GM12892 (cell line): ENCODE measurements around the gene CMIP.

Experiments used
- DNase-seq: peaks from one replicate; pipeline ENCODE4 v3.0.0; 2011; ENCODE audit not compliant: insufficient read length
- FAIRE-seq: peaks from 2 replicates; lab custom pipeline; 2011; peaks lifted over from hg19 to GRCh38; lab: Jason Lieb, UNC
- POLR2A ChIP-seq: IDR thresholded peaks from 2 replicates; pipeline ENCODE4 v1.6.1; 2011; ENCODE audit warnings: low read depth, low read length, control low read depth
- POLR2AphosphoS5 ChIP-seq: IDR thresholded peaks from 2 replicates; pipeline ENCODE4 v1.6.1; 2011; ENCODE audit warnings: low read depth, low read length, control low read depth
- TAF1 ChIP-seq: IDR thresholded peaks from 2 replicates; pipeline ENCODE4 v1.6.1; 2011; ENCODE audit warnings: low read depth, mild to moderate bottlenecking, control low read depth, low read length, borderline replicate concordance

The CMIP gene

DNA sequence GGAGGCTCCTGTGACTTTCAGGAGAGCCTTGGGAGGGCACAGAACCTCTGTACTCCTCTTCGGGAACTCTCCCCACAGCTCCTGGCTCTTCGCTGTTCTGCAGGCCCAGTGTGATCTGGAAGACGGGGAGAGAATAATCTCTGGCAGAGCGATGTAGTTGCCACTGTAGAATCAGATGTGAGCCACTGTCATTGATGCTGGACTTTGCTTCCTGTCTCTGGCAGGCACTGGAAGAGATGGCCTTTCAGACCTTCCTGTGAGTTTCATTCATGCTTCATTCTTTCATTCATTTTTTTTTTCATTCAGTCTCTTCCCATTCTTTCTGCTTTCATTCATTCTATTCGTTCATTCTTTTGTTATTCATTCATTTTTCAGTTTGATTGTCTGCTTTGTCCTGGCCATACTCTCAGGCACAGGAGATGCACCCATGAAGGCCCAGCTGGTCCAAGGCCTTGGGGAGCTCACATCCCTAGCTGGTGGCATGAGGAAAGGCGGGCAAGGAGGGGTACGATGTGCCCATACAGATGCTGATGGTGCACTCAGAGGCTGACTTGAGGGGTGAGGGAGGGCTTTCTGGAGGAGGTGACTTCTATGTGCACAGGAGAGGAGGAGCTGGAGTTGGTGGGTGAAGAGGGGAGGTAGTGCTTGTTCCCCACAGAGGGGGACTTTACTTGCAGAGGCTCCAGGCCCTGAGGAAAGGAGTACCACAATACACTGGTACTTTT lies 44.2 kb downstream of the CMIP start:
- FAIRE-seq = no peak
- TF ChIP-seq TAF1 (no peak), POLR2A (no peak), POLR2AphosphoS5 (no peak)

GRCh38 chr16:81489547-81490267 lies 45.1 kb downstream of the CMIP start:
- TF ChIP-seq POLR2AphosphoS5 (no peak), TAF1 (no peak), POLR2A (no peak)
- no peak for DNase-seq
- FAIRE-seq = no peak

More for the DNA sequence above, 44.2 kb downstream of the CMIP start:
- DNase-seq = no peak

DNA sequence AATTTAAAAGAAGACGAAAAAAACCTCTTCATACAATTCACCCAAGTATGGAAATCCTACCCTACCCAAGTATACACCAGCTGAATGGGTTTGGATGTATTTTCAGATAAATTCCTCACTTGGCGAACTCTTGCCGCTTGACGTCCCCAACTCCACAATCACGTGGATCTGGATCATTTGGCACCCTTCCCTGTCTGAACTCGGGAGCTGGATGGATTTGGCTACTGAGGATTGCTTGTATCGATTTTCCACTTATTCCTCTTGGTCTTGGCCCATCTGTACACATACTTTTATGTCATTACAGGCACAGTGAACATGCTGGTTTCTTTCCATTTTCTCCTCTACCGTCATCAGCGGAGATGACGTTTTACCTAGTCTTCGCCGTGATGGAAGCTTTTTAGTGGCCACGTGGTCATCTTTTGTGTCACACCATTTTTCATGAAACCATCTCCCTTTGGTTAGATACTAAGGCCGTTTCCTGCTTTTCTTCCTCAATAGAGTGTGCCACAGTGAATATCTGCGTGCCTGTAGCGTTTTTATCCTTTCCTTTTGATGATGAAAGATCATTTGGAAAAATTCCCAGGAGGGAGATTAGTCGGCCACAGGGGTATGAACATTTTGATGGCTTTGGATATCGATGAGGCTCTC lies 47.1 kb downstream of the CMIP start:
- no peak for TF ChIP-seq POLR2AphosphoS5
- TF ChIP-seq TAF1 = no peak
- TF ChIP-seq POLR2A = no peak
- no peak for FAIRE-seq

GRCh38 chr16:81492311-81492761 lies 47.7 kb downstream of the CMIP start:
- no peak for TF ChIP-seq TAF1
- no peak for TF ChIP-seq POLR2AphosphoS5
- no peak for TF ChIP-seq POLR2A
- DNase-seq = no peak
- FAIRE-seq = no peak

More for the DNA sequence above, 47.1 kb downstream of the CMIP start:
- DNase-seq = no peak

DNA sequence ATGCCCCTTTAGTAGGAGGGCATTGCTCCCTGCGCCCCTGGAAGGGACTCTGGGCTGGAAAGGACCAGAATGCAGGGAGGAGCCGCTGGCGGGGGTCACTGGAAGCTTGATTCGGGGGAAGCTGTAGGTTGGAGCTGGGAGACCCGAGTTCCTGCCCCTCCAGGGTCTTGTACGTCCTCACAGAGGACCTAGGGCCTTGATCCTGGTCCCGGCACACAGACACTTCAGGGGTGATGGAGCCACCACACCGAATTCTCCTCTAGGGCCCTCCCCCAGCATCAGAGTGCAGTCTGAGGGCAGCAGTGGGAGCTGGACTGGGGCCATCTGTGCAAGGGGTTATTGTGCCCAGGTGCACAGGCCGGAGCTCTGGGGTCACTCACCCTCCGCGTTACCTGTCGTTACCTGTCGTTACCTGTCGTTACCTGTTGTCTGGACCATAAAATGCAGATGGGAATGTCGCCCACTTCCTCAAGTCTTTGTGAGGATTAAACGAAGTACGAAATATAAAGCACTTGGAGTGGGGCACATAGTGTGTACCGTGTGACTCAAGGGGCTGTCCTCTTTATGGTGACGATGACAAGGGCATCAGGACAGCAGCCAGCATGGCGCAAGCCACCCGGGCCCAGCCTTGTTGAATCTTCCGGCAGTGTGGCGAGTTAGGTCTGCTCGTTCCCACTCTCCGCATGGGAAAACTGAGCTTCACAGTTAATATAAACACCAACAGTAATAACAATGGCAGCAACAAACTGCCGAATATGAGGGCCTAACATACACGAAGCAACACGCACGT lies 48.6 kb downstream of the CMIP start:
- no peak for FAIRE-seq
- DNase-seq = no peak
- no peak for TF ChIP-seq POLR2AphosphoS5

DNA sequence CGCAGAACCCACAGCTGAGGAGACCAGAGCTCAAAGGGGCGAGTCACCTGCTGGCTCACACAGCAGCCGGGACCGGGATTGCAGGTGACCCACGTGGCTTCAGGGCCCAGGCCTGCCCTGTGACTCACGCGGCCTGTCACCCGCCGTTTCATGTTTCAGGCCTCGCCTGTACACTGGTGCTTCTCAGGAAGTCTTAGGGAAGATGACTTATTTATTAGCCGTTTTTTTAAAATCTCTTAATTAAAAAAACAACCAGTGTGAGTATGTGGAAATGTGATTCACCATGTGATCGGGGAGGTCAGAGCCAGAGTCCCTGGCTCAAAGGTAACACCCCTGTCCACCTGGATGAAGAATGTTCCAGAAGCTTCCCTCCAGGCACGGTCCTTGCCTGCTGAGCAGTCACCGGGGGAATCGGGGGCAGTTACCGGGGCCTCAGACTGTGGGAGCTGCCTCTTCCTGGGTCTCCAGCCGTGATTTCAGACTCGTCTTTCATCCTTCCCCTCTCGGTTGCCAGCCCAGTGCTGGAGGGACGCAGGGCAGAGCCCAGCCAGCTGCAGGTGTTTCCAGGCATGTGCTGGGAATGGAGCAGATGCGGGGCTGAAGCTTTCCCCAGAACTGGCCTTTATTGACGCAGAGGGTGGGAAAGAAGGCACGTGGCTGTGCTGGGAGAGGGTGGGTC lies 49.3 kb downstream of the CMIP start:
- FAIRE-seq (no peak), DNase-seq (no peak)
- no peak for TF ChIP-seq TAF1

DNA sequence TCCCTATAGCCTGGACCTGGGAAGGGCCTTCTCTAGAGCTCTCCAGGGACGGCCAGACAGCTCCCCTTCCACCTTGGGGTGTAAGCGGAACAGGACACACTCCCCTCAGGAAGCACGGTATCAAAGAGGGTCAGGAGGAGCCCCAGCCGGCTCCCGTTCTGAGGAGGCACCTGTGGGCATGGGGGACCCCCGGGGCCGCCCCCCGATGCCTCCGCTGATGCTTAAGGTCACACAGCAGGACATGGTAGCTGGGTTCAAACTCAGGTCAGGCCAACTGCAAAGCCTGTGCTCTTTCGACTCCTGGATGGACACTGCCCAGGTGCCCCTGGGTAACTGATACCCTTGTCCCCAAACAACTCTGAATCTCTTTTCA lies 49.8 kb downstream of the CMIP start:
- FAIRE-seq = no peak

DNA sequence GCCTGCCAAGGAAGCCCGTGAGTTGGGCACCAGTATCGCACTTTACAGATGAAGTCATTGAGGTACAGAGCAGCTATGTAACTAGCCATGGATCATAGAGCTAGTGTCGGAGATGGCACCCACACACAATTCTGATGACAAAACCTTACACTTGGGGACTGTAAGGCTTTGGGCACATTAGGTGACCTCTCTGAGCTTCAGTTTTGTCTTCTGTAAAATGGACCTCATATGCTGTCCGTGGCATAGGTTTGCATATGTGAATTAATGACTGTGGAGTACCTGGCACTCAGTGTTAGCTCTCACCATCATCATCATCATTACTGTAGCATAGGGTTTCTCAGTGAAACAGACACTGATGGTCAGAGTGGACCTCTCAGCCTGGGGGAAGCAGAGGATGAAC lies 50.3 kb downstream of the CMIP start:
- FAIRE-seq (no peak), DNase-seq (no peak)
- no peak for TF ChIP-seq TAF1
- TF ChIP-seq POLR2AphosphoS5 = no peak
- no peak for TF ChIP-seq POLR2A

More for the DNA sequence above, 49.8 kb downstream of the CMIP start:
- TF ChIP-seq POLR2AphosphoS5 (no peak), POLR2A (no peak), TAF1 (no peak)
- no peak for DNase-seq

- no peak for DNase-seq
- FAIRE-seq = no peak
- TF ChIP-seq TAF1 (no peak), POLR2AphosphoS5 (no peak), POLR2A (no peak)
Measured at GRCh38 chr16:81495321-81496234, 51.0 kb downstream of the CMIP start.

- FAIRE-seq = no peak
- no peak for TF ChIP-seq POLR2A
- TF ChIP-seq POLR2AphosphoS5 = no peak
- TF ChIP-seq TAF1 = no peak
- no peak for DNase-seq
Measured at GRCh38 chr16:81496321-81496720, 51.7 kb downstream of the CMIP start.
